GM21576 (cell line): Measurements from ENCODE around the gene CEACAM1.
"Not testable (repeated sequence)": the region's sequence is repeated elsewhere in the genome, so short reads cannot be mapped to it uniquely, and the experiment has no call there.

Experiments used
- ATAC-seq: cut with Tn5 transposase; IDR thresholded peaks from one replicate; pipeline ENCODE4 v1.9.1; 2021; ENCODE audit warnings: mild to moderate bottlenecking, moderate library complexity; ENCODE audit not compliant: unreplicated experiment

CEACAM1 gene

DNA sequence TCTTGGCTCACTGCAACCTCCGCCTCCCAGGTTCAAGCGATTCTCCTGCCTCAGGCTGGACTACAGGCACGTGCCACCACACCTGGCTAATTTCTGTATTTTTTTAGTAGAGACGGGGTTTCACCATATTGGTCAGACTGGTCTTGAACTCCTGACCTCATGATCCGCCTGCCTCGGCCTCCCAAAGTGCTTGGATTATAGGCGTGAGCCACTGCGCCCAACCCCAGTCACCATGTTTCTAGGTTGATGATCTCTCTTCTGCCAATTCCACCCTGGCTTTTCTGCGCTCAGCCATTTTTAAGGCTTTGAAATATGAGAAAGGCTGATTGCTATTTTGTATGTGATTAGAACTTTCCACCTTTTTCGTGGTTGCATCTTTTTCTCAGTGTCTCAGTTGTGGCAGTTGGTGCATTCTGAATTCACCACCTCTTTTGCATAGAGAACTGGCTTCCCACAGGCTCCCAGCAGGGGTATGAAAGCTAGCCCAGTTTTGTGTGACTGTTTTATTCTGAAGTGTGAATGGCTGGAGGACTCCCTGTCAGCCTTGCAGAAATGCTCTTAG, 15.5 kb downstream of the CEACAM1 start:
- peak; percentile 76 for ATAC-seq

DNA sequence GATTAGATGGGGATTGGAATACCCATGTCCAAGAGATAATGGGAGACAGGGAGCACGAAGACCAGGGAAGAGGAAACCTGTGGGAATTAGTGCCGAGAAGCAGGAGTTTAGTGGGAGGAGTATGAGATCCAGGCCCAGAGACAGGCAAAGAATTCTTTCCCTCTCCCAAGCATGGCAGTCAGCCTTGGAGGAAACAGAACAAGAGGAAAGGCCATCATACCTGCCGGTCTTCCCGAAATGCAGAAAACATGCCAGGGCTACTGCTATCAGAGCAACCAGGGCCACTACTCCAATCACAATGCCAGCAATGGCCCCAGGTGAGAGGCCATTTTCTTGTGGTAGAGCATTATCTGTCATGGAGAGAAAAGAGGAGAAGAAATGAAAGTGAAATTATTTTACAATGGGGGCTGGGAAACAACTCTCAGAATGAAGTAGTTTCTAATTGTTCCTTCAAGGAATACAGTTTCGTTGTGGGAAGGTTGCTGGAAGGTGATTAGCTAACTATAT, 16.1 kb downstream of the CEACAM1 start:
- ATAC-seq: no peak

GRCh38 chr19:42511340-42511739, 16.9 kb downstream of the CEACAM1 start:
- no peak for ATAC-seq

GRCh38 chr19:42508892-42509444, 19.3 kb downstream of the CEACAM1 start:
- no peak for ATAC-seq

- no peak for ATAC-seq
Measured at GRCh38 chr19:42505066-42505465, 23.2 kb downstream of the CEACAM1 start.

DNA sequence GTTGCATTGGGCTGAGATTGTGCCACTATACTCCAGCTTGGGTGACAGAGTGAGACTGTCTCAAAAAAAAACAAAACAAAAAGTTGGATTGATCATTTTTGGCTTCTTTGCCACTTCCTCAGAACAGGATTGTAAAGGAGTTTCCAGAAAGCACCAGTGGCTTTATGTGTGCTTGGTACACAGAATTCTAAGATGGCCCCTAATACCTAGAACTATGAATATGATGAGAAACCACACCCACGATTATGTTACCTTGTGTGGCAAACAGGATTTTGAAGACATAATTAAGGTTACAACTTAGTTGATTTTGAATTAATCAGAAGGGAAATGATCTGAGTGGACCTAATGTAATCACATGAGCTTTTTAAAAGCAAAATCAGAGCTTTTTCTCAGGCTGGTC, 26.5 kb downstream of the CEACAM1 start:
- no peak for ATAC-seq

DNA sequence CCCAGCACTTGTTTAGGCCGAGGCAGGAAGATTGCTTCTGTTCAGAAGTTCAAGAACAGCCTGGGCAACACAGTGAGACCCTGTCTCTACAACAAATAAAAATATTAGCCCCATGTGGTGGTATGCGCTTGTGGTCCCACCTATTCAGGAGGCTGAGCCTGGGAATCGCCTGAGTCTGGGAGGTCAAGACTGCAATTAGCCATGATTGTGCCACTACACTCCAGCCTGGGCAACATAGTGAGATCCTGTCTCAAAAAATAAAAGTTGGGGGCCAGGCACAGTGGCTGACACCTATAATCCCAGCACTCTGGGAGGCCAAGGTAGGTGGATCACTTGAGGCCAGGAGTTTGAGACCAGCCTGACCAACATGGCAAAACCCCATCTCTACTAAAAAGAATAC, 27.0 kb downstream of the CEACAM1 start:
- not testable (repeated sequence) for ATAC-seq

DNA sequence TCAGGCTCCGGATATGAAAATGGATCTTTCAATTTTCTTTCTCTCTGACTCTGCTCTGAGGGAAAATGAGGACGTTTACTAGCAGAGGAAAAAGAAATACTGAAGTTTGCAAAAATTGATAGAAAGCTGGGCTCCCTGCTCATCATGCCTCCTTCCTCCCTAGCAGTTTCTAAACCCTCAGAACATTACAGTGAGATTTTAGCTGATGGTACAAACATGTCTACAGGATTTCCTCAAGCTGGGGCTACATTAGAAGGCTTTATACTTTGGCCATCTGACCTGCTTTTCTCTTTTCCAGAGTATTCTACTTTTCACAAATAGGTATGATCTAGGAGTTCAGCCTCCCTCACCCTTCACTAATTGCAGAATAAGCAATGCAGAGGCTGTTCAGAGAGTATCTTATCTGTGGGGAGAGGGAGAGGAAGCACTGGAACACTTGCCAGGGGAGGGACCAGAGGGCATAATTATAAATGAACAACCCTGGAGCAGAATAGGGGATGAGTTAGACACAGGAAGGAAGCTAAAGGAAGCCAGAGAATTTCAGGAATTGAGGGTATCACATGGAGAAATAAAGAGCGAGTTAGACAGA, 30.0 kb downstream of the CEACAM1 start:
- ATAC-seq: no peak

GRCh38 chr19:42497492-42498168, 30.7 kb downstream of the CEACAM1 start:
- peak; percentile 66 for ATAC-seq

DNA sequence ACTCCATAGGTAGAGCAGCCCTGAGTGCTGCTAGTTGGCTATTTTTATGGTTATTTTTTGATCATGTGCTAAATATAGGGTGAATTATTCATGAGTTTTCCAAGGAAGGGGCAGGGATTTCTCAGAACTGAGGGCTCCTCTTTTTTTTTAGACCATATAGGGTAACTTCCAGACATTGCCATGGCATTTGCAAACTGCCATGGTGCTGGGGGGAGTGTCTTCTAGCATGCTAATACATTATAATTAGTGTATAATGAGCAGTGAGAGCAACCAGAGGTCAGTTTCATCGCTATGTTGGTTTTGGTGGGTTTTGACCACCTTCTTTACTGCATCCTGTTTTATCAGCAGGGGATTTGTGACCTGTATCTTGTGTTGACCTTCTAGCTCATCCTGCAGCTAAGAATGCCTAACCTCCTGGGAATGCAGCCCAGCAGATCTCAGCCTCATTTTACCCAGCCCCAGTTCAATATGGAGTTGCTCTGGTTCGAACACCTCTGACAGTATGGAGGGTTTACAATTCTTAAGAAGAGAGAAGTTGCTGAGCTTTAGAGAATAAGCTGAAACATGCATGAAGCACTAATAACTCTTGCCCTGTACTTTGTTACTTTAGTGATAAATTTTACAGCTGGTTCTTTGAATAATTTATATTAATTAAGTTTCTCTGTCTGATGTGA, 31.7 kb downstream of the CEACAM1 start:
- no peak for ATAC-seq

GRCh38 chr19:42495663-42496062, 32.6 kb downstream of the CEACAM1 start:
- no peak for ATAC-seq

DNA sequence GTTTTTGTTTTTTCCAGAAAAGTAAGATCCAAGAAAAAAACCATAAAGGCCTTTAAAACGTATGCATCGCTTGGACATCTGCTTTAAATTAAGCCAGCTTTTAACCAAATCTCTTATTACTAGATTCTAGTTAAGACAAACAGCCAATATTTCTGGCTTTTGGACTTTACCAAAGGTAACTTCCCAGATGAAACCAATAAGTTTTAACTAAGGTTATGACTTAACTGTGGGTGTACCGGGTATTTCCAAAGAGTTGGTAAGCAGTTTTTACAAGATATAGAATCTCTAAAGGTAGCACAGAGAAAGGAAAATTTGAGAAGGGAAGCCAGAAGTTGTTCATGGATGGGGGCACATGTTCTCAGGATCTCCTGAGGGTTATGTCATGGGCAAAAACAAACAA, 34.0 kb downstream of the CEACAM1 start:
- no peak for ATAC-seq

GRCh38 chr19:42488783-42489521, 39.3 kb downstream of the CEACAM1 start:
- no peak for ATAC-seq

DNA sequence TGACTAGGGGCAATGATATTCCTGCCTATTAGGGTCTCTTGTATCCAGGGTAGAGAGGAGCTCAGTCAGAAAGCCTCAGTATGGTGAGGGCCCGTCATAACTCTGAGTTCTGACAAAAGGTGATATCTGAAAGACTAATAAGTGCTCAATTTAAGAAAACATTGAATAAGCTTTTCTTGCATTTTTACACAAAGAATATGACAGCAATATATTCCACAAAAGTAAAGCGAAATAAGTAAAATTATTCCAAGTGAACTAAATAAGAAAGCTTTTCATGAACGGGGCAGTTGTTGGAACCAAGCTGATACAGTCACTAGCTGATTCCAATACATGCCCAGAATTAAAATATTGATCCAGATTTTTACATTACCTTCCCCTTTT, 40.5 kb downstream of the CEACAM1 start:
- no peak for ATAC-seq

DNA sequence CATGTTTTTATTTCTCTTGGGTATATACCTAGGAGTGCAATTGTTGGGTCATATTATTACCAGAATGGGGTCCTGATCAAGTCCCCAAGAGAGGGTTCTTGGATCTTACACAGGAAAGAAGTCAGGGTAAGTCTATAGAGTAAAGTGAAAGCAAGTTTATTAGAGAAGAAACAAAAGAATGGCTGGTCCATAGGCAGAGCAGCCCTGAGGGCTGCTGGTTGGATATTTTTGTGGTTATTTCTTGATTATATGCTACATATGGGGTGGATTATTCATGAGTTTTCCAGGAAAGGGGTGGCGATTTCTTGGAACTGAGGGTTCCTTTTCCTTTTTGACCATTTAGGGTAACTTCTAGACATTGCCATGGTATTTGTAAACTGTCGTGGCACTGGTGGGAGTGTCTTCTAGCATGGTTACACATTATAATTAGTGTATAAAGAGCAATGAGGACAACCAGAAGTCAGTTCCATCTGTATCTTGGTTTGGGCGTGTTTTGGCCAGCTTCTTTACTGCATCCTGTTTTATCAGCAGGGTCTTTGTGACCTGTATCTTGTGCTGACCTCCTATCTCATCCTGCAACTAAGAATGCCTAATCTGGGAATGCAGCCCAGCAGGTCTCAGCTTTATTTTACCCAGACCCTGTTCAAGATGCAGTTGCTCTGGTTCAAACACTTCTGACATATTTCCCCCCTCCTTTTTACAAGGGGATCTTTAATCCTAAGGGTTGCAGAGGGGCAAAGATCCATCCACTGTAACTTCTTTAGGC, 41.1 kb downstream of the CEACAM1 start:
- no peak for ATAC-seq

DNA sequence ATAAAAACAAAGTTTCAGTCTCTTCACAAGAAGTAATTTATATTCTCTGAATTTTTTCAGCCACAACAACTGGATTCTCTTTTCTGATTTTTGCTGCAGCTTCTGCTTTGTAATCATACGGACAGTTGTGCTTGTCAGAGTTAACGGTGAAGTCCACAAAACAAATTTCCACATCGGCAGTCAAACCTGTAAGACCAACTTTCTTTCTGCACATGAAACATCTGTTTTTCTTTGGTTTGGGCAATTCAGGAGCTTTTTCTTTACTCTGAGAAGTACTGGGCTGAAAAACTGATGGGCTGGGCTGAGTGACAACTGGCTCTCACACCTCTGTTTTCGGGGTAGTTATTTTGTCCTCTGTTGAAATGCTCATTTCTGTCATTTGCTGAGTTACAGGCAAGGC, 43.2 kb downstream of the CEACAM1 start:
- ATAC-seq: not testable (repeated sequence)

GRCh38 chr19:42480335-42481095, 47.8 kb downstream of the CEACAM1 start:
- ATAC-seq: no peak

DNA sequence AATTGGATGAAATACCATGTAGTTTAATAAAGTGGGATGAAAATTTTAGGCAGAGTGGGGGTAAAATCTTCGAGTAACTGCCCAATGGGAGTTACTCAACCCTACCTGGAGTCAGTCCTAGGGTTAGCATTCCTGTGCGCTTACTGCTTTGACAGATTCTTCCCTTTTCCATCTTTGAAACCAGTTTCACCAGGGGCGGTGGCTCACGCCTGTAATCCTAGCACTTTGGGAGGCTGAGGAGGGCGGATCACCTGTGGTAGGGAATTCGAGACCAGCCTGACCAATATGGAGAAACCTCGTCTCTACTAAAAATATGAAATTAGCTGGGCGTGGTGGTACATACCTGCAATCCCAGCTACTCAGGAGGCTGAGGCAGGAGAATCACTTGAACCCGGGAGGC, 48.5 kb downstream of the CEACAM1 start:
- no peak for ATAC-seq

- no peak for ATAC-seq
Measured at GRCh38 chr19:42478765-42479311, 49.4 kb downstream of the CEACAM1 start.
